HepG2 (cell line): ENCODE measurements around the gene RNF150. TPM values are rescaled to one million over a fixed set of nuclear protein-coding genes. Genes with fewer than 3 reads are reported as not detected.

Experiments
- ATAC-seq: fragments of 200-7000 bp; cut with Tn5 transposase; 3 replicates; pipeline ENCODE4 v1.9.1; 2020; ENCODE audit warnings: mild to moderate bottlenecking, moderate library complexity
- BruUV-seq: library from RNA; stranded (reverse); fragments of 400-500 nt; replicated peaks from 2 replicates; lab custom pipeline; 2021; lab: Mats Ljungman, UMichigan
- CTCF ChIA-PET: fragments of 300-600 bp; formaldehyde crosslinking; extraction: SDS; loops from one replicate; lab custom pipeline; 2021; ENCODE audit warnings: low total read pairs, inconsistent platforms, low intra/inter-chr PET ratio; lab: Yijun Ruan, JAX
- POLR2A ChIA-PET: fragments of 350-600 bp; sonication (Branson Sonifier 250); formaldehyde crosslinking; loops from one replicate; lab custom pipeline; 2020; ENCODE audit warnings: antibody characterized with exemption, inconsistent platforms; lab: Yijun Ruan, JAX
- DNase-seq: peaks from one replicate; pipeline ENCODE4 v3.0.0-alpha.2; 2015; ENCODE audit warnings: low spot score
- FAIRE-seq: peaks from 3 replicates; lab custom pipeline; 2011; peaks lifted over from hg19 to GRCh38; lab: Jason Lieb, UNC
- H2AFZ ChIP-seq: one replicate; pipeline ENCODE4 v1.6.1; 2011; ENCODE audit warnings: low read length, inconsistent platforms
- H3K27ac ChIP-seq: fragments of 300-600 bp; 3 replicates; pipeline ENCODE4 v1.8.0; 2011; ENCODE audit warnings: mixed run types, mild to moderate bottlenecking, mixed read lengths, low read length, inconsistent platforms; ENCODE audit not compliant: insufficient read depth; ENCODE audit errors: extremely low read length
- H3K27me3 ChIP-seq, 2 experiments: fragments of 200-600 bp in 1 of 2; 2 replicates in 1 of 2; 3 replicates in 1 of 2; pipeline versions ENCODE4 v1.6.0 to v1.8.0; 2011; ENCODE audit warnings: low read length in 2 of 2, mild to moderate bottlenecking in 2 of 2, moderate library complexity in 2 of 2, inconsistent platforms in 1 of 2; ENCODE audit not compliant: insufficient read depth in 2 of 2, control insufficient read depth in 1 of 2
- H3K36me3 ChIP-seq, 2 experiments: fragments of 200-600 bp in 1 of 2; replicated peaks in 1 of 2; 2 replicates in 1 of 2; 3 replicates in 1 of 2; pipeline versions ENCODE4 v1.5.1 to v1.8.0; 2011; ENCODE audit warnings: low read length in 2 of 2, inconsistent platforms in 1 of 2; ENCODE audit not compliant: insufficient read depth in 2 of 2, control insufficient read depth in 1 of 2
- H3K4me1 ChIP-seq: 2 replicates; pipeline ENCODE4 v1.5.1; 2012; ENCODE audit warnings: low read length, inconsistent platforms; ENCODE audit not compliant: insufficient read depth
- H3K4me2 ChIP-seq: 2 replicates; pipeline ENCODE4 v1.6.0; 2011; ENCODE audit warnings: low read depth, low read length, inconsistent platforms
- H3K4me3 ChIP-seq, 3 experiments: fragments of 200-600 bp in 1 of 3; sonication (generic), shearing (Covaris generic) in 1 of 3; replicated peaks in 1 of 3; 2 replicates each; pipeline ENCODE4 v1.5.1; 2011 to 2016; ENCODE audit warnings: low read length in 3 of 3, inconsistent platforms in 2 of 3, low read depth in 2 of 3, mild to moderate bottlenecking in 2 of 3, control low read depth in 1 of 3, mixed read lengths in 1 of 3; ENCODE audit not compliant: insufficient read depth in 1 of 3
- H3K79me2 ChIP-seq: one replicate; pipeline ENCODE4 v1.6.1; 2011; ENCODE audit warnings: low read length, inconsistent platforms; ENCODE audit not compliant: insufficient read depth
- H3K9ac ChIP-seq: 2 replicates; pipeline ENCODE4 v1.6.0; 2011; ENCODE audit warnings: mild to moderate bottlenecking, low read depth, low read length, inconsistent platforms; ENCODE audit not compliant: insufficient read depth
- H3K9me3 ChIP-seq: 2 replicates; pipeline ENCODE4 v1.5.1; 2012; ENCODE audit warnings: mild to moderate bottlenecking, low read length
- H4K20me1 ChIP-seq: 2 replicates; pipeline ENCODE4 v1.6.0; 2011; ENCODE audit warnings: inconsistent platforms, mild to moderate bottlenecking, low read length, moderate library complexity; ENCODE audit not compliant: insufficient read depth
- FOXJ3 ChIP-seq: sonication (generic); formaldehyde crosslinking; IDR thresholded peaks from 2 replicates; pipeline ENCODE4 v1.4.0; 2020; ENCODE audit warnings: missing genetic modification reagents, mild to moderate bottlenecking, borderline replicate concordance
- GPN1 ChIP-seq: sonication (generic); formaldehyde crosslinking; IDR thresholded peaks from 2 replicates; pipeline ENCODE4 v1.5.1; 2020; ENCODE audit warnings: missing genetic modification reagents, borderline replicate concordance
- KDM3A ChIP-seq: IDR thresholded peaks from 2 replicates; pipeline ENCODE4 v1.6.1; 2018; ENCODE audit warnings: low read depth, missing compliant biosample characterization
- MIXL1 ChIP-seq: IDR thresholded peaks from 2 replicates; pipeline ENCODE4 v1.6.1; 2016
- NPAS2 ChIP-seq: sonication (generic); formaldehyde crosslinking; IDR thresholded peaks from 2 replicates; pipeline ENCODE4 v1.8.0; 2022; ENCODE audit warnings: mild to moderate bottlenecking, missing genetic modification reagents, borderline replicate concordance
- PHF20 ChIP-seq: sonication (generic); formaldehyde crosslinking; IDR thresholded peaks from 2 replicates; pipeline ENCODE4 v1.5.0; 2020; ENCODE audit warnings: mild to moderate bottlenecking, missing genetic modification reagents
- REPIN1 ChIP-seq: sonication (generic); formaldehyde crosslinking; IDR thresholded peaks from 2 replicates; pipeline ENCODE4 v1.8.0; 2022; ENCODE audit warnings: missing genetic modification reagents, low read depth, mild to moderate bottlenecking, borderline replicate concordance
- SRF ChIP-seq: IDR thresholded peaks from 2 replicates; pipeline ENCODE4 v1.6.1; 2011; ENCODE audit warnings: mild to moderate bottlenecking, low read depth, low read length, moderate library complexity
- TBP ChIP-seq: sonication (generic); formaldehyde crosslinking; IDR thresholded peaks from 2 replicates; pipeline ENCODE4 v1.5.0; 2020; ENCODE audit warnings: missing genetic modification reagents
- TCF12 ChIP-seq, 2 experiments: fragments of 450-650 bp in 1 of 2; sonication (generic) in 1 of 2; formaldehyde crosslinking in 1 of 2; IDR thresholded peaks; 2 replicates each; pipeline versions ENCODE4 v1.6.1 to v1.8.0; 2017 to 2022; ENCODE audit warnings: antibody characterized with exemption in 1 of 2, mild to moderate bottlenecking in 1 of 2, missing genetic modification reagents in 1 of 2, moderate library complexity in 1 of 2
- ZBTB21 ChIP-seq: sonication (generic); formaldehyde crosslinking; IDR thresholded peaks from 2 replicates; pipeline ENCODE4 v1.4.0; 2020; ENCODE audit warnings: missing genetic modification reagents
- ZNF619 ChIP-seq: sonication (generic); formaldehyde crosslinking; IDR thresholded peaks from 2 replicates; pipeline ENCODE4 v1.4.0; 2020; ENCODE audit warnings: mild to moderate bottlenecking, missing genetic modification reagents
- WGBS: methylation state at CpG from one replicate; pipeline ENCODE4 v1.1.6; 2017; ENCODE audit warnings: low lambda C conversion rate; 5-methylcytosine and 5-hydroxymethylcytosine counted together
- in situ Hi-C: cut with HindIII; loops from 2 replicates; pipeline ENCODE4 v1.10.0; 2017; ENCODE audit warnings: low pct_unique_long_range_greater_than_20kb; ENCODE audit not compliant: extremely low pct_ligation_motif_present
- intact Hi-C: fragments of 100-400 bp; cut with micrococcal nuclease; formaldehyde crosslinking; loops from one replicate; pipeline ENCODE4 v1.10.0; 2022; ENCODE audit not compliant: unreplicated experiment
- polyA plus RNA-seq, 8 experiments: library from polyadenylated mRNA; depleted of rRNA in 3 of 8; stranded (reverse) in 7 of 8; unstranded in 1 of 8; fragments of >200 nt; fragmentation: Illumina TruSeq in 4 of 8; extraction: Trizol in 4 of 8; gene quantifications; 2 replicates each; pipeline versions ENCODE4 v1.2.1 to v1.2.3, GENCODE V29; 2011 to 2016; ENCODE audit warnings: low read depth in 4 of 8, missing spikeins in 1 of 8, mixed read lengths in 1 of 8; ENCODE audit not compliant: insufficient read depth in 1 of 8
- total RNA-seq, 5 experiments: library from RNA; depleted of rRNA; stranded (reverse); fragments of >200 nt; fragmentation: Illumina TruSeq; extraction: Trizol; gene quantifications; 2 replicates each; pipeline ENCODE4 v1.2.3, GENCODE V29; 2016; ENCODE audit warnings: low read depth in 1 of 5
- TF ChIP-seq, protein P1 (sequence below): IDR thresholded peaks from 2 replicates; pipeline ENCODE4 v1.6.1; 2016; ENCODE audit warnings: low read depth
- TF ChIP-seq, protein P2 (sequence below): sonication (generic); formaldehyde crosslinking; IDR thresholded peaks from 2 replicates; pipeline ENCODE4 v1.5.0; 2020; ENCODE audit warnings: mild to moderate bottlenecking, missing genetic modification reagents, borderline replicate concordance
- TF ChIP-seq, protein P3 (sequence below): sonication (generic); formaldehyde crosslinking; IDR thresholded peaks from 2 replicates; pipeline ENCODE4 v1.5.0; 2020; ENCODE audit warnings: mild to moderate bottlenecking, missing genetic modification reagents

The RNF150 gene
- total and polyA plus RNA-seq, 2 of the 13 experiments (the other 11 are each of a cell fraction or from before 2014, with no cell fraction given): 0.02 to 0.03 TPM

DNA sequence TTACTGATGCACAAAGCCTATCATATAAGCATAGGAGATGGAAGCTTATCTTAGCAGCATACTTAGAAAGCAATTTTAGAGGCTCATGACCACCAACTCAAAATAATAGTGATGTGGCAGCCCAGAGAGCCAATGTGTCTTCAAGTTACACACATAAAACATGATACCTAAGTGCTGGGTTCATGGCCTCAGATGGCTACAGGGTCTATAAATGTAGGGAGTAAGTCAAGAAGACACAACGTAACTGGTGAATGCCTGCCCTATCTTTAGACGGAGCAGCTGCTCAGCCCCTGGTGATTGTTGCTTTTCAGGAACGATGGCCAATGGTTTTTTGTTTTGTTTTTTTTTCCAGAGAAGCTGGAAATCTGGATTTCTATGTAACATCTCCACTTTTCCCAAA is 42.8 kb downstream of the RNF150 start:
- Histone ChIP-seq H4K20me1 (no peaks in the 10 kb centered on the region), H3K4me3 (no peak overlapping the region), H3K4me2 (no peak overlapping the region), H3K79me2 (no peaks in the 10 kb centered on the region), H3K9ac (no peak overlapping the region), H3K36me3 (no peaks in the 10 kb centered on the region), H3K27ac (no peak overlapping the region), H3K9me3 (no peaks in the 10 kb centered on the region), H3K4me1 (no peaks in the 10 kb centered on the region), H3K27me3 (no peaks in the 10 kb centered on the region; a peak in 1 of 5 replicates), H2AFZ (no peak overlapping the region)
- DNase-seq: no peak
- no peak for ATAC-seq
- TF ChIP-seq KDM3A: no peak
- TF ChIP-seq GPN1 (CRISPR knock-in tag): no peak
- TF ChIP-seq ZBTB21: no peak
- TF ChIP-seq, protein P1, sequence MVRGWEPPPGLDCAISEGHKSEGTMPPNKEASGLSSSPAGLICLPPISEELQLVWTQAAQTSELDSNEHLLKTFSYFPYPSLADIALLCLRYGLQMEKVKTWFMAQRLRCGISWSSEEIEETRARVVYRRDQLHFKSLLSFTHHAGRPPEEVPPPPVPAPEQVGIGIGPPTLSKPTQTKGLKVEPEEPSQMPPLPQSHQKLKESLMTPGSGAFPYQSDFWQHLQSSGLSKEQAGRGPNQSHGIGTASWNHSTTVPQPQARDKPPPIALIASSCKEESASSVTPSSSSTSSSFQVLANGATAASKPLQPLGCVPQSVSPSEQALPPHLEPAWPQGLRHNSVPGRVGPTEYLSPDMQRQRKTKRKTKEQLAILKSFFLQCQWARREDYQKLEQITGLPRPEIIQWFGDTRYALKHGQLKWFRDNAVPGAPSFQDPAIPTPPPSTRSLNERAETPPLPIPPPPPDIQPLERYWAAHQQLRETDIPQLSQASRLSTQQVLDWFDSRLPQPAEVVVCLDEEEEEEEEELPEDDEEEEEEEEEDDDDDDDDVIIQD (CRISPR knock-in tag): no peak
- no peak for TF ChIP-seq NPAS2 (CRISPR knock-in tag)
- TF ChIP-seq TCF12 (IDR thresholded peaks at IDR 0.05): no peak
- no peak for TF ChIP-seq TCF12 (CRISPR knock-in tag; IDR thresholded peaks at IDR 0.05)
- no peak for TF ChIP-seq PHF20 (CRISPR knock-in tag)
- TF ChIP-seq, protein P2, sequence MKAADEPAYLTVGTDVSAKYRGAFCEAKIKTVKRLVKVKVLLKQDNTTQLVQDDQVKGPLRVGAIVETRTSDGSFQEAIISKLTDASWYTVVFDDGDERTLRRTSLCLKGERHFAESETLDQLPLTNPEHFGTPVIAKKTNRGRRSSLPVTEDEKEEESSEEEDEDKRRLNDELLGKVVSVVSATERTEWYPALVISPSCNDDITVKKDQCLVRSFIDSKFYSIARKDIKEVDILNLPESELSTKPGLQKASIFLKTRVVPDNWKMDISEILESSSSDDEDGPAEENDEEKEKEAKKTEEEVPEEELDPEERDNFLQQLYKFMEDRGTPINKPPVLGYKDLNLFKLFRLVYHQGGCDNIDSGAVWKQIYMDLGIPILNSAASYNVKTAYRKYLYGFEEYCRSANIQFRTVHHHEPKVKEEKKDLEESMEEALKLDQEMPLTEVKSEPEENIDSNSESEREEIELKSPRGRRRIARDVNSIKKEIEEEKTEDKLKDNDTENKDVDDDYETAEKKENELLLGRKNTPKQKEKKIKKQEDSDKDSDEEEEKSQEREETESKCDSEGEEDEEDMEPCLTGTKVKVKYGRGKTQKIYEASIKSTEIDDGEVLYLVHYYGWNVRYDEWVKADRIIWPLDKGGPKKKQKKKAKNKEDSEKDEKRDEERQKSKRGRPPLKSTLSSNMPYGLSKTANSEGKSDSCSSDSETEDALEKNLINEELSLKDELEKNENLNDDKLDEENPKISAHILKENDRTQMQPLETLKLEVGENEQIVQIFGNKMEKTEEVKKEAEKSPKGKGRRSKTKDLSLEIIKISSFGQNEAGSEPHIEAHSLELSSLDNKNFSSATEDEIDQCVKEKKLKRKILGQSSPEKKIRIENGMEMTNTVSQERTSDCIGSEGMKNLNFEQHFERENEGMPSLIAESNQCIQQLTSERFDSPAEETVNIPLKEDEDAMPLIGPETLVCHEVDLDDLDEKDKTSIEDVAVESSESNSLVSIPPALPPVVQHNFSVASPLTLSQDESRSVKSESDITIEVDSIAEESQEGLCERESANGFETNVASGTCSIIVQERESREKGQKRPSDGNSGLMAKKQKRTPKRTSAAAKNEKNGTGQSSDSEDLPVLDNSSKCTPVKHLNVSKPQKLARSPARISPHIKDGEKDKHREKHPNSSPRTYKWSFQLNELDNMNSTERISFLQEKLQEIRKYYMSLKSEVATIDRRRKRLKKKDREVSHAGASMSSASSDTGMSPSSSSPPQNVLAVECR: no peak
- TF ChIP-seq ZNF619 (CRISPR knock-in tag): no peak
- no peak for TF ChIP-seq SRF
- TF ChIP-seq MIXL1 (CRISPR knock-in tag): no peak
- TF ChIP-seq FOXJ3 (CRISPR knock-in tag): no peak
- TF ChIP-seq, protein P3, sequence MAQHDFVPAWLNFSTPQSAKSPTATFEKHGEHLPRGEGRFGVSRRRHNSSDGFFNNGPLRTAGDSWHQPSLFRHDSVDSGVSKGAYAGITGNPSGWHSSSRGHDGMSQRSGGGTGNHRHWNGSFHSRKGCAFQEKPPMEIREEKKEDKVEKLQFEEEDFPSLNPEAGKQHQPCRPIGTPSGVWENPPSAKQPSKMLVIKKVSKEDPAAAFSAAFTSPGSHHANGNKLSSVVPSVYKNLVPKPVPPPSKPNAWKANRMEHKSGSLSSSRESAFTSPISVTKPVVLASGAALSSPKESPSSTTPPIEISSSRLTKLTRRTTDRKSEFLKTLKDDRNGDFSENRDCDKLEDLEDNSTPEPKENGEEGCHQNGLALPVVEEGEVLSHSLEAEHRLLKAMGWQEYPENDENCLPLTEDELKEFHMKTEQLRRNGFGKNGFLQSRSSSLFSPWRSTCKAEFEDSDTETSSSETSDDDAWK (CRISPR knock-in tag): no peak
- TF ChIP-seq REPIN1: no peak
- TF ChIP-seq TBP (CRISPR knock-in tag): no peak
- 2% methylated on average over 3 of the region's 3 CpGs for WGBS
- CTCF ChIA-PET: no interaction called here
- POLR2A ChIA-PET: no interaction called here
- FAIRE-seq: no peak
- in situ Hi-C loops (no loop called here), intact Hi-C loops (no loop called here)
- BruUV-seq: no TSS peak
